Endothelial cell of umbilical vein (primary cell): ENCODE data around the gene FIZ1. TPM values are rescaled to one million over a fixed set of nuclear protein-coding genes. Genes with fewer than 3 reads are reported as not detected.

ENCODE experiments used
- BruUV-seq: library from RNA; stranded (reverse); fragments of 400-500 nt; replicated peaks from 2 replicates; lab custom pipeline; 2021; lab: Mats Ljungman, UMichigan
- CTCF ChIA-PET: fragments of 300-600, 350-600 bp; sonication (Branson Sonifier 250); formaldehyde crosslinking; loops from one replicate; lab custom pipeline; 2021; ENCODE audit warnings: antibody characterized with exemption, inconsistent platforms; lab: Charles Lee
- POLR2A ChIA-PET: fragments of 300-600, 350-600 bp; sonication (Branson Sonifier 250); formaldehyde crosslinking; loops from one replicate; lab custom pipeline; 2021; ENCODE audit warnings: antibody characterized with exemption, inconsistent platforms; lab: Charles Lee
- DNase-seq: peaks from one replicate; pipeline ENCODE4 v3.0.0-alpha.2; 2011; ENCODE audit warnings: low read depth, low spot score
- FAIRE-seq: peaks from 2 replicates; lab custom pipeline; 2011; peaks lifted over from hg19 to GRCh38; lab: Jason Lieb, UNC
- H2AFZ ChIP-seq: 2 replicates; pipeline ENCODE4 v1.6.0; 2012; ENCODE audit warnings: low read depth, low read length, control low read depth, inconsistent platforms
- H3K27ac ChIP-seq: 2 replicates; pipeline ENCODE4 v1.5.1; 2011; ENCODE audit warnings: low read depth, mild to moderate bottlenecking, control low read depth, low read length, moderate library complexity; ENCODE audit not compliant: insufficient read depth
- H3K27me3 ChIP-seq, 2 experiments: 2 replicates each; pipeline versions ENCODE4 v1.6.0 to v1.6.1; 2011; ENCODE audit warnings: low read length in 2 of 2, mixed read lengths in 1 of 2; ENCODE audit not compliant: control insufficient read depth in 2 of 2, insufficient read depth in 2 of 2
- H3K36me3 ChIP-seq, 2 experiments: 2 replicates in 1 of 2; 3 replicates in 1 of 2; pipeline ENCODE4 v1.5.1; 2011; ENCODE audit warnings: low read length in 2 of 2, mild to moderate bottlenecking in 1 of 2, moderate library complexity in 1 of 2; ENCODE audit not compliant: control insufficient read depth in 2 of 2, insufficient read depth in 2 of 2; ENCODE audit errors: extremely low read depth in 1 of 2
- H3K4me1 ChIP-seq: 3 replicates; pipeline ENCODE4 v1.5.1; 2011; ENCODE audit warnings: mild to moderate bottlenecking, low read length; ENCODE audit not compliant: control insufficient read depth, insufficient read depth; ENCODE audit errors: extremely low read depth
- H3K4me2 ChIP-seq: 2 replicates; pipeline ENCODE4 v1.6.1; 2011; ENCODE audit warnings: low read length, control low read depth, mixed read lengths; ENCODE audit not compliant: insufficient read depth
- H3K4me3 ChIP-seq, 3 experiments: fragments of 200-600 bp in 1 of 3; sonication (generic), shearing (Covaris generic) in 1 of 3; replicated peaks in 1 of 3; 2 replicates each; pipeline ENCODE4 v1.5.1; 2011 to 2016; ENCODE audit warnings: control low read depth in 3 of 3, low read length in 3 of 3, mild to moderate bottlenecking in 2 of 3, inconsistent platforms in 1 of 3, low read depth in 1 of 3, moderate library complexity in 1 of 3; ENCODE audit not compliant: insufficient read depth in 1 of 3
- H3K79me2 ChIP-seq: 2 replicates; pipeline ENCODE4 v1.6.0; 2012; ENCODE audit warnings: low read length, inconsistent platforms; ENCODE audit not compliant: control insufficient read depth, insufficient read depth
- H3K9ac ChIP-seq: replicated peaks from 2 replicates; pipeline ENCODE3; 2011; ENCODE audit warnings: low read length, control low read depth; ENCODE audit not compliant: insufficient read depth; ENCODE audit errors: extremely low read depth
- H3K9me1 ChIP-seq: replicated peaks from 3 replicates; pipeline ENCODE4 v1.6.0; 2011; ENCODE audit warnings: mild to moderate bottlenecking, low read length; ENCODE audit not compliant: control insufficient read depth, insufficient read depth; ENCODE audit errors: extremely low read depth
- H3K9me3 ChIP-seq: replicated peaks from 2 replicates; pipeline ENCODE4 v1.5.1; 2012; ENCODE audit warnings: low read length, inconsistent platforms; ENCODE audit not compliant: control insufficient read depth, insufficient read depth
- H4K20me1 ChIP-seq: replicated peaks from 2 replicates; pipeline ENCODE3; 2011; ENCODE audit warnings: mild to moderate bottlenecking, low read length; ENCODE audit not compliant: control insufficient read depth, insufficient read depth; ENCODE audit errors: extremely low read depth
- CTCF ChIP-seq, 2 donors: IDR thresholded peaks; 1 replicate in 1 of 2; 2 replicates in 1 of 2; pipeline ENCODE4 v1.5.1; 2011; ENCODE audit warnings: low read length in 2 of 2, mild to moderate bottlenecking in 2 of 2, moderate library complexity in 2 of 2, control low read depth in 1 of 2, inconsistent platforms in 1 of 2, low read depth in 1 of 2; ENCODE audit not compliant: insufficient read depth in 1 of 2; ENCODE audit errors: extremely low read depth in 1 of 2
- EZH2 ChIP-seq: IDR thresholded peaks from 2 replicates; pipeline ENCODE4 v1.6.1; 2012; ENCODE audit warnings: borderline replicate concordance, low read depth, mild to moderate bottlenecking, moderate library complexity, low read length, inconsistent platforms; ENCODE audit not compliant: severe bottlenecking
- FOS ChIP-seq: IDR thresholded peaks from 2 replicates; pipeline ENCODE4 v1.6.1; 2011; ENCODE audit warnings: mild to moderate bottlenecking, low read length, moderate library complexity, borderline replicate concordance; ENCODE audit not compliant: insufficient read depth
- GATA2 ChIP-seq: IDR thresholded peaks from 2 replicates; pipeline ENCODE4 v1.7.0; 2011; ENCODE audit warnings: low read depth, mild to moderate bottlenecking, moderate library complexity, mixed read lengths, low read length; ENCODE audit not compliant: insufficient read length, insufficient read depth
- JUN ChIP-seq: IDR thresholded peaks from 2 replicates; pipeline ENCODE4 v1.6.1; 2011; ENCODE audit warnings: borderline replicate concordance, low read depth; ENCODE audit not compliant: insufficient read length, insufficient read depth
- MAX ChIP-seq: IDR thresholded peaks from 2 replicates; pipeline ENCODE4 v1.6.1; 2011; ENCODE audit not compliant: insufficient read depth, insufficient read length
- MYC ChIP-seq: IDR thresholded peaks from one replicate; pipeline ENCODE4 v1.6.1; 2011; ENCODE audit warnings: mild to moderate bottlenecking, low read depth, low read length
- POLR2A ChIP-seq: IDR thresholded peaks from 2 replicates; pipeline ENCODE4 v1.6.1; 2012; ENCODE audit warnings: low read depth, mild to moderate bottlenecking, control low read depth, low read length
- POLR2AphosphoS5 ChIP-seq: IDR thresholded peaks from 2 replicates; pipeline ENCODE4 v1.6.1; 2012; ENCODE audit warnings: low read depth, mild to moderate bottlenecking, control low read depth, low read length, moderate library complexity; ENCODE audit not compliant: insufficient read depth
- dilution Hi-C: fragments of 300-500 bp; cut with MboI; formaldehyde crosslinking; loops from one replicate; pipeline ENCODE4 v1.15.0; 2019; ENCODE audit warnings: low sequenced_read_pairs; ENCODE audit not compliant: extremely low pct_ligation_motif_present
- intact Hi-C: fragments of 100-400 bp; cut with micrococcal nuclease; formaldehyde crosslinking; loops from one replicate; pipeline ENCODE4 v1.10.0; 2022
- polyA plus RNA-seq, 4 experiments: library from polyadenylated mRNA; depleted of rRNA in 3 of 4; stranded (reverse) in 3 of 4; unstranded in 1 of 4; fragments of >200 nt; gene quantifications; 2 replicates each; pipeline versions ENCODE4 v1.2.1 to v1.2.3, GENCODE V29; 2011 to 2012; ENCODE audit warnings: missing spikeins in 1 of 4
- total RNA-seq: library from RNA; stranded (reverse); gene quantifications from 2 replicates; pipeline ENCODE4 v1.2.3, GENCODE V29; 2021

Gene FIZ1
- total and polyA plus RNA-seq, 2 donors (not counting 3 experiments of a cell fraction or from before 2014, with no cell fraction given) = 6.6 to 15.6 TPM

GRCh38 chr19:55620410-55621204 lies 21.3 kb upstream of the FIZ1 start:
- CTCF ChIA-PET = interaction anchor here (1.2 to 1.4 kb wide), 2 partner anchors 11 to 12 kb away, joined by 3 read pairs; no protein-coding TSS in a partner anchor

GRCh38 chr19:55619286-55619685 lies 20.0 kb upstream of the FIZ1 start:
- CTCF ChIA-PET = interaction anchor here (1.0 kb wide), 1 partner anchor 13 kb away, joined by 5 read pairs; the partner anchor contains the start of gene ZNF865

More at GRCh38 chr19:55620410-55621204, 21.3 kb upstream of the FIZ1 start:
- DNase-seq (no peak), FAIRE-seq (no peak)
- POLR2A ChIA-PET = no interaction called here
- Histone ChIP-seq H3K27ac (no peak overlapping the region), H3K9me3 (no peaks in the 10 kb centered on the region), H3K27me3 (no peaks in the 10 kb centered on the region), H3K79me2 (no peaks in the 10 kb centered on the region), H3K4me2 (no peak overlapping the region), H3K4me3 (no peak overlapping the region), H4K20me1 (no peaks in the 10 kb centered on the region), H3K4me1 (peaks cover 8% of the 10 kb centered on the region), H3K36me3 (peaks cover 0 to 12% of the 10 kb centered on the region in 2 experiments), H3K9ac (no peak overlapping the region), H2AFZ (no peak overlapping the region), H3K9me1 (no peaks in the 10 kb centered on the region)
- intact Hi-C loops = no loop called here
- no TSS peak for BruUV-seq
- dilution Hi-C loops = no loop called here
- TF ChIP-seq MYC (no peak), FOS (no peak), GATA2 (no peak), MAX (no peak), POLR2AphosphoS5 (no peak), JUN (no peak)

More at GRCh38 chr19:55619286-55619685, 20.0 kb upstream of the FIZ1 start:
- TF ChIP-seq POLR2AphosphoS5 (no peak), EZH2 (no peak), MYC (no peak), GATA2 (no peak), JUN (no peak), CTCF (IDR thresholded peaks at IDR 0.05; ENCODE audit: extremely low read depth in 1 of 2, insufficient read depth in 1 of 2, low read depth in 1 of 2, low read length in 2 of 2) (no peak), FOS (no peak), MAX (no peak), POLR2A (no peak)
- H4K20me1 ChIP-seq = no peaks in the 10 kb centered on the region
- no peaks in the 10 kb centered on the region for H3K79me2 ChIP-seq
- no TSS peak for BruUV-seq
- no peak overlapping the region for H3K4me3 ChIP-seq
- dilution Hi-C loops (no loop called here), intact Hi-C loops (no loop called here)
- peaks cover 2 to 21% of the 10 kb centered on the region in 2 experiments for H3K36me3 ChIP-seq
- no peaks in the 10 kb centered on the region for H3K9me3 ChIP-seq
- DNase-seq (no peak), FAIRE-seq (no peak)
- POLR2A ChIA-PET = no interaction called here
- H3K4me2 ChIP-seq = no peak overlapping the region
- H3K27ac ChIP-seq = no peak overlapping the region
- no peak overlapping the region for H3K9ac ChIP-seq
- H3K4me1 ChIP-seq = peaks cover 2% of the 10 kb centered on the region
- H3K27me3 ChIP-seq = no peaks in the 10 kb centered on the region
- no peak overlapping the region for H2AFZ ChIP-seq
- H3K9me1 ChIP-seq = no peaks in the 10 kb centered on the region
